T47D (cell line): ENCODE results near the gene CFAP100.

ENCODE experiments used
- DNase-seq, 2 experiments: peaks; one replicate each; pipeline versions ENCODE4 v3.0.0 to v3.0.0-alpha.2; 2011 to 2012; ENCODE audit warnings: low read depth in 1 of 2, low spot score in 1 of 2
- JUND ChIP-seq: IDR thresholded peaks from 2 replicates; pipeline ENCODE4 v1.6.1; 2012; ENCODE audit warnings: low read depth
- in situ Hi-C: cut with HindIII; loops from 2 replicates; pipeline ENCODE4 v1.10.0; 2016; ENCODE audit warnings: low sequenced_read_pairs, low pct_unique_long_range_greater_than_20kb

Gene CFAP100

DNA sequence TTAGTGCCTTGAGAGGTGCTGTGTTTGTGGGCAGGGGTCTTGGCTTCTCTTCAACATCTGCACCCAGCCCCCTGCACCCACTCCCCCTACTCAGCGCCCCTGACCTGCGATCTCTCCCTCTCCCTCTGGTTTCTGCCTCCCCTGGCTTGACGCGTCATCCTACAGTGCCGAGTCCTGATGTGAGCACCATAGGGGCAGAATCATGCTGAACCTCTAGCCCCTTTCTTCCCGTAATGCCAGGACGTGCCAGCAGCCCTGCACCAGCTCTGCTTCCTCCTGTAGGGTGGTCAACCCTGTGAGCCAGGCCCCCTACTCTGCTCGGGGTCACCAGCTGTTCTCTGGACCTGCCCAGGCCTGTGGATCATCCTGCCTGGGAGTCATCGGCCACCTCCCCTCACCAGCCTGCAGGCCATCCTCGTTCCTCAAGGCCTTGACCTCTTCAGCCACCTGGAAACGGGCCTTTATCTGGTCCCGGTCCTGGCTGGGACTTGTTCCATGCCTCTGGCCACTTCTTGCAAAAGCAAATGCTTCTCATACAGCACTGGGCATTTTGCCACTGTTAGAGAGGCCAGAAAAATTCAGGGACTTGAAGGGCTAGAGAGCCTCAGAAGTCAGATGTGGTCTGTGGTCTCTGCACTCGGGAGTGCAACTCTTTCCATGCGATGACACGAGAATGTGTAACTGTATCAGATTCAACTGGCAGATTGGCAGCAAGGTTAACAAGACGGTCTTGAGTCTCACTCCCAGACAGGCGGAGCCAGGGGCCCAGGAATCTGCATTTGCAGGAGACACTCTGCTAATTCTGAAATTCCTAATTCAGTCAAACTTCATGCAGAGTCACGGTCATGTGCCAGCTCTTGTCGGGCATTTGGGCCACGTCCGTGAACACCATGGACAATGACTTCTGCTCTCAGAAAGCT, 20.8 kb upstream of the CFAP100 start:
- in situ Hi-C loops: no loop called here
- no peak for TF ChIP-seq JUND
- peak in 1 of 2 experiments; percentile 13 for DNase-seq

DNA sequence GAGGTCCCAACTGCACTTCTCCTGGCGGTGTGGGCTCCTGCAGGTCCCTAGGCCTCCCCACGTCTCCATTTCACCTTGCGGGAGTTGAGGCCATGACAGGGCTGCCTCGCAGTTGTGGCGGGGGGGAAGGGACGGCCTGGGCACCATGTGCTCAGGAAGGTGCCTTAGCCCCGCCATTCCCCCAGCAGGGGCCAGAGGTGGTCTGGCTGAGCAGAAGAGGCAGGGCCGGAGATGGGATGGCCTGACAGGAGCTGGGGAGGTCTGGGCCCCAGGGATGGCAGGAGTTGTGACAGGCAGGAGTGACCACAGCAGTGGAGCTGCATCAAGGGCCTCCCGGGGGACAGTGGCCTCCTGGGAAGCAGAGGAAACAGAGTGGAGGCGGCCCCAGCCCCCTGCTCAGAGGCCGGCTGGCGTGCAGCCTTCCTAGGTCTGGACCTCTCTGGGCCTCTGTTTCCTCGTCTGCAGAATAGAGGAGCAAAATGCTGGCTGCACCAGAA, 18.8 kb upstream of the CFAP100 start:
- no peak for TF ChIP-seq JUND
- in situ Hi-C loops: no loop called here
- DNase-seq: no peak

DNA sequence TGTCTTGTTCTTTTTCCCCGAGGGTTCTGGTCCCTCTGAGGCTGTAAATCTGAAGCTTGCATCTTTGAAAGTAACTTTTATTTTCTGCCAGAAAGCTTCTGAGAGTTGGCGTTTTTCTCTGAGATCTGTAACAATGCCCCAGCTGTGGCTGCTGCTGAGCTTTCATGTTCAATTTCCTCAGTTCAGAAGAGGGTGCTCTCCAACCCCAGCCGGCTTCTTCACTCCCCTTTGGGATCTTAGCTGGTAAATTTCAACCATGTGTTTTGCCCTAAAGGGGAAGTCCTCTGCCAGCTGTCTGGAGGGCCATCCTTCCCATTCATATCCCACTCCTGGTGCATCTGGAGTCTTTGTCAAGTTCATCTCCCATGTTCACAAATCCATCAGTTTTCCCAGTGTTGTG, 18.3 kb upstream of the CFAP100 start:
- no peak for DNase-seq
- no peak for TF ChIP-seq JUND
- in situ Hi-C loops: no loop called here

DNA sequence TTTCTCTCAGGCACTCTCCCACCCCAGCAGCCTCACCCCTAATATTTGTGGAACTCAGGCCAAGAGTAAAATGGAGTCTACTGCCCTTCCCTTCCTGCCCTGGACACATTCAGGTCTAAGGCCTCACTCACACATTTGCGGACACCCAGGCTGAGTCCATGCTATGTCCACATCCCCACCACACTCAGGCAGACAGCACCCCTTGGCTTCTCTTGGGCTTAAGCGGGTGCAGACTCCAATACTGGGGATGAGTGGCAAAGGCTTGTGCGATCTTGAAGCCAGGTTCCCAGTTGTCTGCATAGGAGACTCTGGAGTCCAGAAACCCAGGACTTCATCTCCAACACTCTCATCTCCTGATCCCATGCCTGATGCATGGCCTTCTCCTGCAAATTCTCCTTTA, 17.5 kb upstream of the CFAP100 start:
- in situ Hi-C loops: no loop called here
- no peak for DNase-seq
- TF ChIP-seq JUND: no peak

DNA sequence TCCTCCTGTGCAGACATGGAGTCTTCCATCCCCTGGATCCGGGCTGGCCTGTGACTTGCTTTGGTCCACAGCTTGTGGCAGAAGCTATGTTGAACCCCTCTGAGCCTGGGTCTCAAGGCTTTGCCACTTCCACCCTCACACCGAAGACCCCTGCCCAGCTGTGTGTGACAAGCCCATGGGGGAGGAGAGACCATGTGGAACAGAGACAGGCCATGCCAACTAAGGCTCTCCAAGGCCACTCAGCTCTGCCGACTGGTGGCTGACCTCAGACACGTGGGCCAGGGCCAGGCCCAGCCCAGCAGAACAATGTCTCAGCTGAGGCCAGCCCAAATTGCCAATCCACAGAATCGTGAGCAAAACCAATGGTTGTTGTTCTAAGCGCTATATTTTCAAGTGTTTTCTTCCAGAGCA, 16.4 kb upstream of the CFAP100 start:
- in situ Hi-C loops: no loop called here
- TF ChIP-seq JUND: no peak
- DNase-seq: no peak

DNA sequence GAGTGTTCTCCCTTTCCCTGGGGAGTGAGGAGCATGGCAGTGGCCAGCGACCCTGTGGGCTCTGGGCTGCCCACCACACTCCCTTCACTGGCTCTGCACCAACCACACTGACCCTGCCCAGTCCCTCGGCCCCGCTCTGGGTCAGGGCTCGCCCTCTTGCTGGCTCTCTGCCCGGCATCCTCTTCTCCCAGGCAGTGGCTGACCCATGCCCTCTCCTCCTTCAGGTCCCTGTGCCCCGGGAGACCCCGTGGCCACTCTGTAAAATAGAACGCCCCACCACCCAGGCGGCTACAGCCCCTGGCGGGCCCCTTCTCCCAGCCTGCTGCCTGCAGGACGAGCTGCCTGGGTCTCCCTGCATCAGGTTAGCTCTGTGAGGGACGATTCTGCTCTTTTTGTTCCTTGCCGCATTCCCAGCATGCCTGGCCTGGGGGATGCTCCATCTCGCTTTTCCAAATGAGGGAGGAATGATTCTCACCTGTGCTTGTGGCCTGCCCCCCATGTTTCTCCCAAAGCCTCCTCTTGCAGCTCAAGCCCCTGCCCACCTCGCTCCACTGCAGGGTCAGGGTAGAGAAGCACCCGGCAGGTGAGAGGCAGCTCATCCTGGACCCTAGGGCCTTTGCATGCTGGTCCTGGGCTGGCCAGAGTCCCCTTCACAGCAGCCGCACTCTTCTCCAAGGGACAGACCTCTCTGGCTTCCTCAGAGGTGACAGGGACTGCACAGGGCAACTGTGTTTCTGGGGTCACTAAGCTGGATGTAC, 14.5 kb upstream of the CFAP100 start:
- in situ Hi-C loops: no loop called here
- TF ChIP-seq JUND: no peak

DNA sequence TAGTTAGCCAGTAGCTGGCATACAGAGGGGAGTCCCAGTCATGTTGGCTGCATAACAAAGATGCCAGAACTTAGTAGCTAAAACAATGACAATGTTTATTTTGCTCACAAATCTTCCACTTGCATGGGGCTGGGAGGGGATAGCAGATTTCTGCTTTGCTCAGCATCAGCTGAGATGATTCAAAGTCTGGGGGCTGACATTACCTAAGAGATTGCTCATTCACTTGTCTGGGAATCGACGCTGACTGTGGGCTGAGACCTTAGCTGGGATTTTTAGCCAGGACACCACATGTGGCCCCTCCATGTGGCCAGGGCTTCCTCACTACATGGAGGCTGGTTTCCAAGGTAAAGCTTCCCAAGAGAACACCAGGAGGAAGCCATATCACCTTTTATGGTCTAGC, 12.7 kb upstream of the CFAP100 start:
- TF ChIP-seq JUND: no peak
- no peak for DNase-seq
- in situ Hi-C loops: no loop called here

More for the DNA sequence above, 14.5 kb upstream of the CFAP100 start:
- DNase-seq: no peak

DNA sequence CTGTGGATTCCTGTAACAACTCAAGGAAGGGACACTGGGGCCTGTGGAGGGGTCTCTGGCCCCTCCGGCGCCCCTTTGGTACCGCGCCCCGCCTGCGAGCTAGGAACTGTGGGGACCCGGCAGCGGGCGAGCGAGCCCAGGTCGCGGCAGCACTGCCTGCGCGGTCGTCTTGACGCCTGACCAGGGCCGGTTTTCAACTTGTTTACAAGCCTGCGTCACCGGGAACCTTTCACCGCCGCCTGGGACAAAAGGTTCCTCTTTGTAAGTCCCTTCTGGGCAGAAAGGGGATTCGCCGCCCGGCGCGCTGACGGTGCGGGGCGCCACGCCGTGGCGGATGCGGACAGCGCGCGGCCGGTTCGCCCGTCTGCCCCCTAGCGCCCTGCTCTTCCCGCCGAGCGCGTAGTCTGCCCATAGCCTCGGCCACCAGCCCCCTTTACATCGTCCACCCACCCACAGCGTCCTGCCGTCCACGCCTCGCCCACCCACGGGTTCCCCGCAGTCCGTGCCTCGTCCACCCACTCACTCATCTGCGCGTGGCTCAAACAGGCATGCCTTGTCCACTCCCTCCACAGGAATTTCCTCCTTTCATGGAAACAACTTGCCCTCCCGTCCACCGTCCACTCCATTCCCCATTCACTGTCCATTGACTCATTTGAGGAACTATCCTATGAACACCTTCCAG, 5.5 kb upstream of the CFAP100 start:
- peak; percentile 81 to 95 for DNase-seq
- in situ Hi-C loops: no loop called here
- no peak for TF ChIP-seq JUND

DNA sequence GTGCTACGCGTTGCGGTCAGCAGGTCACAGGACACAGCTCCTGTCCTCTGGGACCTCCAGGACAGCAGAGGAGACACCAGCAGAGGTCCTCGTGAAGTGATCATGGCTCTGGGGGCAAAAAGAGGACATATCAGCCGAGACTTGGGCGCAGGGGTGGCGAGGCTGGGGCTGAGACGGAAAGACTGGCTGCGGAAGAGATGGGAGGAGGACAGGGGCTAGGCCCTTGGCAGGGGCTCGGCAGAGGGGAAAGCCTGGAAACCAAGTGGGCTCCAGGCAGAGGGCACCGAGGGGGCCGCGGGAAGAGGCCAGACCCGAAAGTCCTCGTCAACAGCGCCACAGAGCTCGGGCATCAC, 4.9 kb upstream of the CFAP100 start:
- peak in 1 of 2 experiments; percentile 37 for DNase-seq
- TF ChIP-seq JUND: no peak
- in situ Hi-C loops: no loop called here

DNA sequence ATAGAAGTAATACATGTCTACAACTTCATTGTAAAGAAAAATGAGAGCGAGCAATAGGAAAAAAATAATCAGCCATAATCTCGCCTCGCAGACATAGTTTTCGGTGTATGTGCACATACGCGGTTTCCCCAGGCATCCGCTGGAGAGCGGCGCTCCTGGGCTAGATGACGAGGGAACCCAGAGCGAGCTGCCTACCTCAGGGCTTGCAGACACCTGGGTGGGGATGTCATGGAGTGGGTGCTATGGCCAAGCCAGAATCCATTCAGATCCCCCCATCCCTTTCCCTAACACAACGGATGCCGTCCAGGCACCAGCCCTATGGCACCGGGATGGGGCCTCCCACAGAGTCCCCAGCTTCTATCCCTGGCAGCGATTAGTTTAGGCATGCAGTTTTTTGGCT, 4.5 kb upstream of the CFAP100 start:
- DNase-seq: no peak
- TF ChIP-seq JUND: no peak
- in situ Hi-C loops: no loop called here

DNA sequence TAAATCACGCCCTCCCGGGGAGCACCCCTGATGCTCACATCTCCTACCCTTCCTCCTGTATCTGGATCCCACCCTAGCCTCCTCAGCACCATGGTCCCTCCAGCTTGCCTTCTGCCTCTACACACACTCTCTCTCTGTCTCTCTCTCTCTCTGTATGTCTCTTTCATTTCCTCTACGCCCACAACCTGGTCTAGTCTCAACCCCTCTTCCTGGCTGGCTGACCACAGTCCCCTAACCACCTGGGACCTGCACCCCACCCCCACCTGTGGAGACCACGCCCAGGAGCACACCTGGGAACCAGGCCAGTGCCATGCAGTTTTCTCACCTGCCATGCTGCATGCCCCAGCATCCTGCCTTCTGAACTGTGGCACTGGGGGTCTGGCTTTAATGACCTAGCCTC, 4.0 kb upstream of the CFAP100 start:
- no peak for TF ChIP-seq JUND
- in situ Hi-C loops: no loop called here
- DNase-seq: no peak

DNA sequence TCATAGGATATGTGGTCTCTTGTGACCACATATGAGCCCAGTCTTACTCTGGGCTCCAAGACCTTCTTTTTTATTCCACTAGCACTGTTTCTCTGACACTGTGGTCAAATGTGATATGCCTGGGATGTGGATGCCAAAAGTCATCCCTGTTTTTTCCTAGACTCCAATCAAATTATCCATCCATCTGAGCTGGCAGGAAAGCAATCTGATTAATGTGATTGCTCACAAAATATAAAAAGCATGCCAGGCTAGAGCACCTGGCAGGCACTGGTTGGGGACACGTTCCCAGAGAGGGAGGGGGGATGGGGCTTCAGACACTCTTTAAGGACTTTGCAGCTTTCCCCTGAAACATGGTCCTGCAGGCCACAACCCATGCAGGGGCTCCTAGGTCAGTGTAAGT, 3.1 kb upstream of the CFAP100 start:
- in situ Hi-C loops: no loop called here
- TF ChIP-seq JUND: no peak
- no peak for DNase-seq
